Activated naive CD4-positive, alpha-beta T cell treated with Interleukin-2 at 50 U/mL for 16 hours (primary cell): ENCODE results near the gene SLC2A1.

ENCODE experiments used
- DNase-seq: peaks from one replicate; pipeline ENCODE4 v3.0.0-alpha.2; 2020

Gene SLC2A1

DNA sequence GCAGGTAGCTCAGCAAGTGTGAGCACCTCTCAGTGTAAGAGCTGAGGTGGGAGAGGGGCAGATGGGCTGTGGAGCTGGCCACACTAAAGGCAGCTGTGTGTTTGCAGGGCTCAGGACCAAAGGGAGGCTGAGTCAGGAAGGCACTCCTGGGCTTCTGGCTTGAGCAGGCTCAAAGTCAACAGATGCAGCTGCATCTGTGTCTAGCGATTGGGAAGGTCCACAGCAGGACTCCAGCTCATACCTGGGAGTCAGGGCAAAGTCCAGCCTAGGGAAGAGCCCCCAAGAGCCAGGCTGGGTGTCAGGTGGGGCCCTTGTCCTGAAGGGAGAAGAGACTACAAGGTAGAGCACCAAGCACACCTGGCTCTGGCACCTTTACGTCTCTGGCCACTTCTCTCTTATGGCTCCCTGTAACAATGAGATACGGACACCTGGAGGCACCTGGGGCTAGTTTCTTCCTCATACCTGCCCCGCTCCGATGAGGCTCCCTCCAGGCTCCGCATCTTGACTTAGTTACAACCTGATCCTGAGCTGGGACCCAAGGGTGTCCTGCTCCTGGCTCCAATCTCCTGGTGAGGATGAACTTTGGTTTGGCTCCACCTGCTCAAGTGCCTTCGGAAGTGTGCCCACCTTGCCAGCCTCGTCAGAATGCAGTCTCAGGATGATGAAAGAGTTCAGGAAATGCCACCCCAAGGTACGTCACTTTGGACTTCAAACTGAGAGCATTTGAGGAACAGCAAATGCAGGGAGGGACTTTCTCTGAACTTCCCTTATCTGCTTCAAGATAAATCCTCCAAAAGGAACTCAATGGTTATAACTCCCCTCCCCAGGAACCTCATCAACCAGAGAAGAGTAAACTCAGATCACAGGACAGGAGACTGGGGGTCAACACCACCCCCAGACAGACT, 21.5 kb upstream of the SLC2A1 start:
- no peak for DNase-seq

DNA sequence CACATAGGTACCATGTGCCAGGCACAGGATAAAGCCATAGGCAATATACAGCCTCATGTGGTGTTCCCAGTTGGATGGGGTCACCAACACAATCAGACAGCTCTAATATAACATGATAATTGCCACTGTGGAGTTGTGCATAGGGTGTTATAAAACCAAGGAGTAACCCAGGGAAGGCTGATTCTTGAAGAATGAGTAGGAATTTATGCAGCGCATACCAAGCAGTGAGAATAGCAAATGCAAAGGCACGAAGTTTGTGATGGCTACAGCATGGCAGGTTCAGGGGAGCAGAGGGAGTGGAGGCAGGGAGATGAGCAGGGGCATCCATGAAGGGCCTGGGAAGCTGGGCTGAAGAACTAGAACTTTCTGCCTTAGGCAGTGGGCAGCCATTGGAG, 20.4 kb upstream of the SLC2A1 start:
- no peak for DNase-seq

DNA sequence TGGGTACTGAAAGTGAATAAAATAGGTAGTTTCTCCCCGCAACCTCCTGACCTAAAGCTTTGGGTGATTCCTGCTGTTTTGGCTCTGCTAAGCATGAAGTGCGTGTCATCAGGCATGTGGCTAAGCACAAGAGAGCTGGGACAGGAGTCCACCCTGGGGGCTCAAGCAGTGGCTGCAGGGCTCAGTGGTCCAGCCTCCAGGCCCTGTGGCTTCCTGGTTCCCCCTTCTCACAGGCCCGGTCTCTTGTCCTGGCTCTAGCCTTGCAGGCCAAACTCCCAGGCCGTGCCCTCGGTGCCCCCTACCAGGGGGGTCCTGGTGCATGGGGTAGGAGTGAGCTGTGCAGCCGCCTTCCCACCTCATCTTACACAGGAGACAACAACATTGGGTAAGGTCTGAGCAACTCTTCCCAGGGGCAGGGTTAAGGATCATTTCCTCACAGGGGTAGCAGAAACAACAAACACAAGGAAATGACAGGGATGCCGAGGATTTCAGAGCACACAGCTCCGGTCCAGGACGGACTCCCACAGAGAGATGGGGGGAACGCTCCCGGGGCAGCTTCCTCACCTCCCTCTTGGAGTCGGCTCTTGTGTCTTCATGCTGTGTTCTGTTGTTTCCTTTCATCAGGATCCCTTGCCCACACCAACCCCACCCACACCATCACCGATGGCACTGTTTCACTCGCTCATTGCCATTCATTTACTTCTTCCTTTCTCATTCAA, 19.8 kb upstream of the SLC2A1 start:
- DNase-seq: no peak

DNA sequence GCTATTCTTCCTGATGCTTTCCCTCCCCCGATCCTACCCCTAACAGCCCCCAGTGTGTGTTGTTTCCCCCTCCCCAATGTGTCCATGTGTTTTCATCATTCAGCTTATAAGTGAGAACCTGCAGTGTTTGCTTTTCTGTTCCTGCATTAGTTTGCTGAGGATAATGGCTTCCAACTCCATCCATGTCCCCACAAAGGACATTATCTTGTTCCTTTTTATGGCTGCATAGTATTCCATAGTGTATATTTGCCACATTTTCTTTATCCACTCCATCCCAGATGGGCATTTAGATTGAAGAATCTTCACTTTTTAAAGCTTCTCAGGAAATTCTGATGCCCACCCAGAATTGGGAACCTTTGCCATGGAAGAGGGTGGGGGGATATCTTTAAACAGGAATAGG, 19.0 kb upstream of the SLC2A1 start:
- no peak for DNase-seq

- no peak for DNase-seq
These were observed 17.0 kb upstream of the SLC2A1 start for GRCh38 chr1:42975561-42976225.

DNA sequence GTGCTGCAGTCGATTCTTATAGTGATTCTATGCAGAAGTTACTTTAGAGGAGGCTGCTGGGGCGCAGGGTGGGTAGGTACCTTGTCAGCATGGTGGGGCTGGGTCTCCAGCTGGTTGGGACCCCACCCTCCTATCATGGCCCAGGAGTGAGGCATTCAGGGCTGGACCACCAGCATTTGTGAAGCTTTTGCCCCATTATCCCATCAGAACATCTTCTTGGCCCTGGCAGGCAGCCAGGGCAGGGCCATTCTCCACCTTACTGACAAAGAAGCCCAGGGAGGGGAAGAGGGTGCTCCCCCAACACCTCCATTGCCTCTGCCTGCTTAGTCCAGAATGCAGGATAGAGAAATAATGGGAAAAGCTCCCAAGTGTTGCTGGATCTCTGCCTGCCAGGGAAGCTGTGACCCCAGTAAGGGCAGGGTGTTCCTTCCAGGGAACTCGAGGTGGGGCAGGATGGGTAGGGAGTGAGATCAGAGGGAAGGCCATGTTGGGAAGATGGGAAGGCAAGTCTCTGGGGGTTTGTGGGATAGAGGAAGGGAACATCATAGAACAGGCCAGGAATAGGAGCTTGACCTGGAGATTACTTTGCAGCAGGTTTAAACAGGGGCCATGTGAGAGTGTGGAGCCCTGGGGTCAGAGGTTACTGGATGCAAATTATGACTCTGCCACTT, 16.2 kb upstream of the SLC2A1 start:
- DNase-seq: no peak

DNA sequence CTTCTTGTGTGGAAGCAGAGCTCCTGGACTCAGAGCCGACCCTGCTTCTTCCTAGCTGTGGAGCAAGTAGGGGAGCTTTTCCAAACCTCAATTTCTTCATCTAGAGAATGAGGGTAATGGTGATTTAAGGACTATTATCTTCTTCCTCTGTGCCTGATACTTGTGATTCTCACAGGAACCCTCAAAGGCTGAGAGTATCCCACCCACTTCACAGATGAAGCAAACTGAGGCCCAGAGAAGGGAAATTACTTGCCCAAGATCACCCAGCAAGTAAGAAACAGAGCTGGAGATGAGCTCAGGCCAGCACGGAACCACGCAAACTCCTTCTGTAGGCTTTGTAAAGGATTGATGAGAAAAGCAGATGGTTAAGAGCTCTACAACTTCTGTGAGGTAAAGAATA, 15.1 kb upstream of the SLC2A1 start:
- no peak for DNase-seq

DNA sequence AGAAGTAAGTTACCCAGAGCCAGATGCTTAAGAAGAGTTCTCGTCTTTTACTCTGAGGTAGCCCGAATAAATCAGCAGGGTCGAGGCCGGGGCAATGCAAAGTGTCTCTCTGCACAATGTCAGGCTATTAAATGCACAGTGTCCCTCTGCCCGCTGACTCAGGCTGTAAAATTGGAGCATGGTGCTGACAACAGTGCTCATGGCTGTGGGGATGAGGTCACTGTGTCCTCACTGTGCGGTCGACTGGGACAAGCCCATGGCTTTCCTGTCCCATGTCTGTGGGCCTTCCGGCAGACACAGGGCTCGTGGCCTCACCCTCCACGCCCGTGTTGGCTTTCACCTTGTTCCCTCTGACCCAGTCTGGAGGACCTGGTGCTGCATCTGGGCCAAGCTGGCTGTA, 14.6 kb upstream of the SLC2A1 start:
- no peak for DNase-seq

GRCh38 chr1:42971841-42972291, 13.2 kb upstream of the SLC2A1 start:
- no peak for DNase-seq

DNA sequence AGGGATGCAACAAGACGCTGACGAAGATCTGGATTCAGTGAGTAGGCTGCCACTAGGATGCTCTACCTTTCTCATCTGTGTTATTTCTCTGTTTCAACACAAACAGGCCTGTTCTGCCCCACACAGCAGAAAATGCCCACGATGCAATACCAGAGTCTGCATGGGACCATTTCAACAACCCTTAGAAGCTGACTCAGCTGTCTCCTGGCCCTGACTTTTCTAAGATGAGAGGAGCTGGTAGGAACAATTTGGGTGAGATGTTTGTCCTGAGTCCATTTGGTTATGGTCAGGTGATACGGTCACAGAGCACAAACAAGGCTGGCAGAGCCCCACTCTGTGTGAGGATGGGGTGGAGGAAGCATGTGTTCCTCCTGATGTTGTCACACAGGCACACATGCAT, 11.5 kb upstream of the SLC2A1 start:
- no peak for DNase-seq

GRCh38 chr1:42968654-42969053, 10.0 kb upstream of the SLC2A1 start:
- DNase-seq: no peak

- no peak for DNase-seq
These were observed 8.3 kb upstream of the SLC2A1 start for GRCh38 chr1:42966688-42967612.

- DNase-seq: no peak
These were observed 6.7 kb upstream of the SLC2A1 start for GRCh38 chr1:42965378-42965777.

GRCh38 chr1:42964044-42964812, 5.6 kb upstream of the SLC2A1 start:
- no peak for DNase-seq

DNA sequence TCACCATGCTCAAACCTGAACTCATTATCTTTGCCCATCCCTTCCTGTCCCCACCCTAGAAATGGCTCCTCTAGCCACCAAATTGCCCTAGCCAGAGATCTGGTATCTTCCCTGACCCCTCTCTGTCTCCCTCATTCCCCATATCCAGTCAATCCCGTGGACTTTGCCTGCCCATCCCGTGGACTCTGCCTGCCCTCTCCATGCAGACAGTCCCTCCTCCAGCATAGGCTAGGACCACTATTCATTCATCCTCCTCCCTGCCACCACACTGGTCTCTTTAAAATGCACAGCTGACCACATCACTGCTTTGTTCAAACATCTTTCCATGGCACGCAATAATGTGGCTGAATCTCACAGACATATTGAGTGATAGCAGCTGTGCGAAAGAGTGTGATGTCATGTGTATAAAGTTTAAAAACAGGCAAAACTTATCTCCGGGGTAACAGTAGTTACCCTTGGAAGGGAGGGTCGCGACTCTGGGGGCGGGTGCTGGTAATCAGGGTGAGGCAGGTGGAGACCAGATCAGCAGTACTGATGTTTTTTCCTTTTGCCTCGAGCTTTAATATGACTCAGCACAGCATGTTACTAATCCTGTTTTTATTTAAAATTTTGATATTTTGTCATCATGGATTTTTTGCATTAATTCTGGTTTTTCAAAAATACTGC, 4.8 kb upstream of the SLC2A1 start:
- no peak for DNase-seq

DNA sequence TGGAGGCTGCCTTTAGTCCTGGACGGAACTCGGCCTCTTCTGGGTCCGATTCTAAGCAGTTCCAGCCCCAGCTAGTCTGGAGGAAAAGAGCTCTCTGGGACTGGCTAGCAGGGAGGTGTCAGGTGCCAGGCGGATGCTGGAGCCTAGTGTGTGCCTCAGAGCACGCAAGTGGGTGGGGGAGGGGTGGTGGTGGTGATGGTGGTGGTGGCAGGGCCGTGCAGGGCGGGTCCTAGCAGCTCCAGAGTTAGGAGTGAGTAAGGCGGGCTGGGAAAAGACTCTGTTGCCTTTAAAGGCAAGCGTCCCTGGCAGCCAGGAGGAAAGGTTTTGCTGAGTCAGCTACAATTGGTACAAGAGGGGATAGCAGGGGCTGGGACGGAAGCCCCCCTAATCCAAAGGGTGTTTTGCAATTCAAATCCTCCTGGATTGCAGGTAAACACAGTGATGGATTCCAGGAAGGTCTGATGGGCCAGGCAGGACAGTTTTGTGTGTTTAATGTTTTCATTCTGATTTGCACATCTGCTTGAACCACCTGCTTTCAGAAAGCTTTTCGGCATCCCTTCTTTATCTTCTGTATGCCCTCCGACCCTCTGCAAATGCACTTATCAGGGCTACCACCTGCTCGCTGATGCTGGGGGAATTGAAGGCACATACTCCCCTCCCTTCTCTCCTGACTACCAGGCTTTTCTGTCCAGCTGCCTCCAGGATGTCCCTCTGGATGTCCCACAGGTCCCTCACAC, 4.1 kb upstream of the SLC2A1 start:
- DNase-seq: no peak

DNA sequence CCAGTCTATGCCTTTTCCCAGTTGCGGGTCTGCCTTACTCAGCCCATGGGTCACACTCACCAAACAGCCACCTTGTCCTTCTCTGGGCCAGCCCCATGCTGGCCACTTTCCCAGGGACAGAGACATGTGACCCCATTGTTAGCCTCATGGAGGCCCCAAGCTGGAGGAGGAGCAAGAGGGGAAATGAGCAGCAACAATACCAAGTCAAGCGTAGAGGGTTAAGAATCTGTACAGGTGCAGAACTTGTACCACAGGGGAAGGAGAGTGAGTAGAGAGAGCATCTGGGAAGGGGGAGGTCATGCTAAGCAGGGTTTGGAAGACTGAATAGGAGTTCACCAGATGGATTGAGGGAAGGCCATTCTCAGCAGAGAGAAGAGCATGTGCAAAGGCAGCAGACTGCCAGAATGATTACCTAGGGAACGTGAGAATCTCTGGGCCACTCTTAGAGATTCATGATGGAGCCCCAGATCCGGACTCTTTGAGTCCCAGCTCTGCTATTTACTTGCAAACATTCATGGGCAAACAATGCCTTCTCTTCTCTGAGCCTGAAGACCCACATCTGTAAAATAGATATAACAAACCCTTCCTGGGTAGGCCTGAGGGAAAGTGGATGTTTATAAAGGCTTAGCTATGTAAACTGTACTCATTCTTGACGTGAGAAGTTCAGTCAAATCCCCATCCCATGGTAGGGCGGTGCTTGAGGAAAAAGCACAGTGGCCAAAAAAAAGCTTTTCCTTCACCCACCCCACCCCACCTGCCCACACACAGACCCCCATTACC, 2.8 kb upstream of the SLC2A1 start:
- DNase-seq: no peak

GRCh38 chr1:42960566-42961311, 2.1 kb upstream of the SLC2A1 start:
- DNase-seq: no peak

DNA sequence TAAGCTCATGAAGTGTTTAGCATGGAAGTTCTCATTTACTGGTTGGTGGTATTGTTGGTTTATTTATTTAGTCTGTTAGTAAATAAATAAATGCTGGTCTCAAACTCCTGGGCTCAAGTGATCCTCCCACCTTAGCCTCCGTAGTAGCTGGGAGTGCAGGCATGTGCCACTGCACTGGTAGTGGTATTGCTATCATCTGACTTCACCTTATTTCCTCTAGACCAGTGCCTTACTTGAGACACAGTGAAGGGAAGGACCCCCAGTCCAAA, 1.4 kb upstream of the SLC2A1 start:
- DNase-seq: no peak
